Measurements from ENCODE around the gene HUWE1.
"Not testable (repeated sequence)": the region's sequence is repeated elsewhere in the genome, so short reads cannot be mapped to it uniquely, and the experiment has no call there.

The HUWE1 gene

DNA sequence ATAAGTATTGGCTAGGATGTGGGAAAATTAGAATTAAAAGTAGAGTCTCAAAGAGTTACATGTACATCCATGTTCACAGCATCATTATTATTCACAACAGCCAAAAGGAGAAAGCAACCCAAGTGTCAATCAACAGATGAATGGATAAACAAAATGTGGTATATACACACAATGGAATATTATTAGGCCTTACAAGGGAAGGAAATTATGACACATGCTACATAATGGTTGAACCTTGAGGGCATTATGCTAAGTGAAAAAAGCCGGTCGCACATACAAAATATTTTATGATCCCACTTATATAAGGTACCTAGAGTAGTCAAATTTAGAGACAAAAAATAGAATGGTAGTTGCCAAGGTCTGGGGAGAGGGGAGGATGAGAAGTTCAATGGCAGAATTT lies 80.1 kb downstream of the HUWE1 start:
- no peak for DNase-seq (ENCODE audit: low read depth)

DNA sequence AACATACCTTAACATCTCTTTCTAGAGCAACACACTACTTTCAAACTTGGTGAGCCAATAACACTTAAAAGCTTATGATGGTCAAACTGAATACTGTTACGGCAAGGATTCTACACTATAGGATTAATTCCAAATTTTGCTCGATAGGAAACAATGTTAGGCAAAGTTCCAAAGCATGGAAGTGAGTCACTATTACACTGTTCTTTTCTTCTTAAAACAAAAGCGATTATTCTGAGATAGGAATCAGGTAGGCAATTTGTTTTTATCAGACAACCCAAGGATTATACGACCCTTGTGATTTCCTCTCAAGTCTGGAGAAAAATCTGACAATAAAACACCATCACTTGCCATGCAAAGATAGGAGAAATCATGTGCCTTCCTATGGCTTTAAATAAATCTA lies 81.5 kb downstream of the HUWE1 start:
- DNase-seq (ENCODE audit: low read depth): no peak

GRCh38 chrX:53599781-53600396 lies 86.6 kb downstream of the HUWE1 start:
- DNase-seq (ENCODE audit: low read depth): no peak

- no peak for DNase-seq (ENCODE audit: low read depth)
Measured at GRCh38 chrX:53598169-53598568, 88.3 kb downstream of the HUWE1 start.

DNA sequence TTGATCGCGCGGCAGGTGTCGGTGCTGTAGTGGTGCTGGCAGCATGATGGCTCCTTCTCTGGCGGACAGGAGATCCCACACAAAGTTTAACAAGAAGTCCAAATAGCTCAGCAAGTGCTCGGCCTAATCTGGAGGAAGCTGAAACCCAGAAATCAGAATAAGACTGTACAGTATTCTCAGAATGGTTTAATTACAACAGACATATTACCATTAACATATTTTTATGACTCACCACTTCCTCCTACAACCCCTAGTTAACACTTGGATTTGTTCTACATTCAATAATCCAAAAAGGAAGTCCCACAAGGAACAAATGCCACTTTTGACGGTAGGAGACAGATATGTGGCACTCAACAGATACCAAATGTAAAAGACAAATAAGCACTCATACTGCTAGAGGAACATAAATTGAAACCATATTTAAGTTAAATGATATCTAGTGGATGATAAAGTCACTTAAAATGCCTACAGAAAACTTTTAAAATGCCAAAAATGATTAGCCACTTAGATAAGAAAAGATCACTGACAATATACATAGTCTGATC lies 91.2 kb downstream of the HUWE1 start:
- DNase-seq (ENCODE audit: low read depth): no peak

GRCh38 chrX:53594354-53594753 lies 92.2 kb downstream of the HUWE1 start:
- no peak for DNase-seq (ENCODE audit: low read depth)

DNA sequence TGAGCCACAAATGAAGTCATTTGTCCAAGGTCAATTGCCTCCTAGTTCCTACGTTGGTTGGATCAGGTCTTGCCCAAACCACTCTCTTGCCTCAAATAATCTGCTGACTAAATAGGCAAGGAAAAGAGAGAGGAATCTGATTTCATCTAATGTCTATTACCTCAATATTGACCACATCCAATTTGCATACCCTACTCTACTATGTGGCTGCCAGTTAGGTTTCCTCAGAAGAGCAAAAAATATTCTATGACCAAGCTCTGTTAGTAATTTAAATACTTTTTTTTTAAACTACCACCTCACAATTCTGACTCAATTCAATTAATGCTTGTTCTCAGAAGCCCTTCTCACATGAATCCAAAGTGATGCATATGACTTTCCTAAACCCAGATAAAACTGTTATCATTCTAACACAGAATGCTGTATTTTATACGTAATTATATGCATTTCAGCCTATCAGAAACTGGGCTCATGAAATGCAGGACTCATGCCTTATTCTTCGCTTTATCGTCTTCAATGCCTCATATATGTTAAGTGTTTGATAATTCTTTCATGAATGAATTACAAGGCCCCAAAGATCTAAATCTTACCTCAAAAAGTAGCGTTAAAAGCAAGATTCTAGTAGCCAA lies 98.6 kb downstream of the HUWE1 start:
- no peak for DNase-seq (ENCODE audit: low read depth)

- no peak for DNase-seq (ENCODE audit: low read depth)
Measured at GRCh38 chrX:53584891-53585290, 101.6 kb downstream of the HUWE1 start.

- no peak for DNase-seq (ENCODE audit: low read depth)
Measured at GRCh38 chrX:53583571-53583970, 102.9 kb downstream of the HUWE1 start.

- DNase-seq (ENCODE audit: low read depth): no peak
Measured at GRCh38 chrX:53580742-53581504, 105.6 kb downstream of the HUWE1 start.

DNA sequence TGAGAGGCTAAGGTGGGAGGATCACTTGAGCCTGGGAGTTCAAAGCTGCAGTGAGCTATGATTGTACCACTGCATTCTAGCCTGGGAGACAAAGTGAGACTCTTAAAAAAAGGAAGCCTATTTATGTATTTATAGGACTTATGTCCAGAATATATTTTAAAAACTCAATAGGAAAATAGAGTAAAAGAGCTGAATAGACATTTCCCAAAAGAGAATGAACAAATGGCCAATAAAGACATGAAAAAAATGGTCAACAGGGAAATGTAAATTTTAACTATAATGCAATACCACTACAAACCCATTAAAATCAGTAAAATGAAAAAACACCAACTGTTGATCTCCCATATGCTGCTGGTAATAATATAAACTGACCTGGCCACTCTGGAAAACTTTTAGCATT lies 115.0 kb downstream of the HUWE1 start:
- DNase-seq (ENCODE audit: low read depth): no peak

GRCh38 chrX:53563324-53563723 lies 123.2 kb downstream of the HUWE1 start:
- no peak for DNase-seq (ENCODE audit: low read depth)

DNA sequence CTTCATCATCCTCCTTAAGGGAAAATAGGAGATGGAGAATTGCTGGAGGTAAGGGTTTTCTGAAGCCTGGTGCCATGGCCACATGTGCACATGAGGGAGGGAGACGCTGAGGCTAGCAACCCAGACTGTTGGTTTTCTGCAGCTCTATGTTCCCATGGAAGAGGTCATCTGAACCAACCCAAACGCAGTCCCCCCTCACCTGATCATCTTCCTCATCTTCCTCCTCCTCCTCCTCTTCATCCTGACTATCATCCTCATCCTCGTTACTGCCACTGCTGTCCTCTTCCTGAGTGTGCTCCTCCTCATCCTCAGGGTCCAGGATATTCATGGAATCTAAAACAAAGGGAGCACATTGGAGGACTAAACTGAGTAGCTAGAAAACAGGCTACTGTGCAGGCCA lies 124.6 kb downstream of the HUWE1 start:
- DNase-seq (ENCODE audit: low read depth): no peak

DNA sequence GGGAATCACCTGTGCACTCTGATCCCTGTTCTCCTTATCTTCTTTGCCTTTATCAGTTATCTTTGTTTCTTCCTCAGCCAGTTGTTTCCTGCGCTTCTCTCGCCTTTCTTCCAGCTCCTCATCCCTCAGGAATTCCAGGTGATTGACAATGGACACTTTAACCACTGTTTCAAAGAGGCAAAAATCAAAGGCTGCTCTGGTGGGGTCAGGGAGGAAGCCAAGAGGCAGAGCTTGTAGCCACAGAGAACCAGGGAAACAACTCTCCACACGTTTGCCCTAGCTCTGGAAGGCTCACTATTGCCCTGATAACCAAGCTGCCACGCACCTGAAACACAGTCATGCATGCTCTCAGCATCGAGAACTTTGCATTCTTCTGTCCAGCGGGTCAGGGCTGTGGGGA lies 127.9 kb downstream of the HUWE1 start:
- no peak for DNase-seq (ENCODE audit: low read depth)

GRCh38 chrX:53556868-53557267 lies 129.7 kb downstream of the HUWE1 start:
- DNase-seq (ENCODE audit: low read depth): no peak

DNA sequence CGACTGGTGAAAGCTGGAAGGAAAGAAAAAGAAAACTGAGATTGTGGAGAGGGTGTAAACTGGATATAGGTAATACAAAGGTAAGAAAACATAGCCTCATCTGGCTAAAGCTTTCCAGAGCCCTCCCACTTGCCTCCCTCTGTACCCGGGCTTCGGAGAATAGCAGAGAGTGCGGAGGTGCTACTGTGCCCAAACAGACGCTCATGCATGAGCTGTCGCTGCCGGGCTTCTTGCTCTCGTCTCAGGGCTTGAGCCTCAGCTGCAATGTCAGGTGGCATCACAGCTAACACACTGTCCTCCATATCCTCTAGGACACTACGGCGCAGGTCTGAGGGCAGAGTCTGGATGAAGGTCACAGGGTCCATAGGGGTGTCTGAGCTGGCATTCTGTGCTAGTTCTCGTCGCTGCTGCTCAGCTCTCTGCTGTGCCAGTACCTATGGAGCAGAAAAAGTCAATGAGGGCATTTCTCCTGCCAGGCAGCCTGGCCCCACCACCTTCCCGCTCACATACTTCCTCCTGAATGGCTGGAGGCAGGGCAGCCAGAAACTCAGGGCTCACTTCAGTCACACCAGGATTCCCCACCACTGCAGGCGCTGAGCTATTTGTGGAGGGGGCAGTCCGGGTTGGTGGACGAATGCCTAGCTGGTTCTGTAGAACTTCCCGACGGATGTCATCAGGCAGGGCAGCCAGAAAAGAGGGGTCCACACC lies 135.6 kb downstream of the HUWE1 start:
- no peak for DNase-seq (ENCODE audit: low read depth)

DNA sequence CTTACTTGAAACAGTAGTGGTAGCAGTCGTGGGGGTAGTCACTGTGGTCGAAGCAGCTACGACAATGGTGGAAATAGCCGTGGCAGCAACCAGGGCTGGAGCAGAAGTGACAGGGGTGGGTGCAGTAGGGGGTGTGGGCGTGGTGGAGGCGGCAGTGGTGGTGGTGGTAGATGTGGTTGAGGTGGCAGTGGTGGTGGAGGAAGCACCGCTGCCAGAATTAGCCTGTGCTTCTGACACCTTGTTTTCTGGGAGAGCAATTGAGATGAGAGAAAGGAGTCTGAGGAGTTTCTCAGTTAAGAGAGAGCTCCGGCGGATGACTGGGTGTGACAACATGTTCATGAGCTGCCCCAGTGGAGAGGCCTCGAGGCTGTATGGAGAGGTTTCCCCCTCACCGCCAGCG lies 138.9 kb downstream of the HUWE1 start:
- DNase-seq (ENCODE audit: low read depth): no peak

- no peak for DNase-seq (ENCODE audit: low read depth)
Measured at GRCh38 chrX:53544936-53545335, 141.6 kb downstream of the HUWE1 start.

DNA sequence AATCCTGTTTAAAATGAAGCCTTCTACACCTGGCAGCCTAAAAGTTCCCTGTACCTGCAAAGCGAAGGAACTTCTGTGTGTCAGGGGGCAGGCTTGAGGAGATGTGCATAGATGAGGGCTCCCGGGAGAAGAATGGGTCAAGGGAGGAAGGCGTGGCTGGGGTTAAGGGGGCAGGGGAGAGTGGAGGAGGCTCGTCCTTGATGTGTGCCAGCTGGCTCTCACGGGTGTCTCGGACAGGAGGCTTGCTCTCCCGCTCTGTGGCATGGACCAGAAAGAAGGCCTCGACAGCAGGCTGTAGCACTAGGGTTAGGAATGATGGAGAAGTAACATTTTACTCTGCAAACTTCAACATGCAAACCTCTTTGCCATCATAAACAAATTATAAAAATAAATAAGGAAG lies 147.7 kb downstream of the HUWE1 start:
- no peak for DNase-seq (ENCODE audit: low read depth)

DNA sequence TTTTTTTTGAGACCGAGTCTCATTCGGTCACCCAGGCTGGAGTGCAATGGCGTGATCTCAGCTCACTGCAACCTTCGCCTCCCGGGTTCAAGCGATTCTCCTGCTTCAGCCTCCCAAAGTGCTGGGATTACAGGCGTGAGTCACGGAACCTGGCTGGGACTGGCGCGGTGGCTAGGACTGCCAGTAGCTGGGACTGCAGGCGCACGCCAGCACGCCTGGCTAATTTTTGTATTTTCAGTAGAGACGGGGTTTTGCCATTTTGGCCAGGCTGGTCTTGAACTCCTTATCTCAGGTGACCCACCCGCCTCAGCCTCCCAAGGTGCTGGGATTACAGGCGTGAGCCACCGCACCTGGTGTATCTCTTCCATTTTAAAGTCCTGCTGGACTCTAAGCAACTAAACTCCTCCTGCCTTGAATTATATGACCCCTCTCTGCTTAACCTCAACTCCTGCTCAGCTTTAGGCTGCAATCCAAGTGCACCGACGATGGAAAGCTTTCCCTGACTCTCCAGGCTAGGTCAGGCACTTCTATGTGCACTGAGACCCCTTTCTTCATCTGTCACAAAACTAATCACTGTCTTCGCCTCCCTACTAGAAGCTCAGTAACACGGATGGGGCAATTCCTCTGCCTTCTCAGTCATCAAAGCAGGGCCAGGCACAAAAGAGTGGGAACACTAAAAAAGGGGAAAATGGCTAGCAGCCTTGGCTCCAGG lies 155.1 kb downstream of the HUWE1 start:
- DNase-seq (ENCODE audit: low read depth): not testable (repeated sequence)

- no peak for DNase-seq (ENCODE audit: low read depth)
Measured at GRCh38 chrX:53526999-53527398, 159.5 kb downstream of the HUWE1 start.

DNA sequence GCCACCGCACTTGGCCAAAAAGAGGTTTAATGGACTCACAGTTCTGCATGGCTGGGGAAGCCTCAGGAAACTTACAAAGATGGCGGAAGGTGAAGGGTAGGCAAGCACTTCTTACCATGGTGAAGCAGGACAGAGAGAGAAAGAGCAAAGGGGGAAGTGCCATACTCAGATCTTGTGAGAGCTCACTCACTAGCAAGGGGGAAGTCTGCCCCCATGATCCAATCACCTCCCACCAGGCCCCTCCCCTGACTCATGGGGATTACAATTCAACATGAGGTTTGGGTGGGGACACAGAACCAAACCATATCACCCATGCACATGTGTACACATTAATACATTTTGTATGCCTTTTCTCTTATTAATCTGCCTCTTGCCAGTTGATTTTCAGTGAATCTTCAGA lies 175.2 kb downstream of the HUWE1 start:
- DNase-seq (ENCODE audit: low read depth): no peak
